Thyroid gland (tissue), 4 donors: ENCODE results near the gene SLC12A4.

Experiments
- POLR2A ChIP-seq, 2 donors: fragments of 450-650 bp; IDR thresholded peaks; one replicate each; pipeline ENCODE4 v1.6.1; 2017; ENCODE audit warnings: antibody characterized with exemption in 2 of 2, mild to moderate bottlenecking in 2 of 2, moderate library complexity in 1 of 2
- TF ChIP-seq, protein P1 (sequence below), 6 experiments: fragments of 200-600 bp in 3 of 6; fragments of 450-650 bp in 3 of 6; sonication (generic) in 3 of 6; IDR thresholded peaks; one replicate each; pipeline ENCODE4 v1.5.1; 2016 to 2019; ENCODE audit warnings: antibody characterized with exemption in 6 of 6, mild to moderate bottlenecking in 2 of 6, inconsistent platforms in 1 of 6, moderate library complexity in 1 of 6

DNA sequence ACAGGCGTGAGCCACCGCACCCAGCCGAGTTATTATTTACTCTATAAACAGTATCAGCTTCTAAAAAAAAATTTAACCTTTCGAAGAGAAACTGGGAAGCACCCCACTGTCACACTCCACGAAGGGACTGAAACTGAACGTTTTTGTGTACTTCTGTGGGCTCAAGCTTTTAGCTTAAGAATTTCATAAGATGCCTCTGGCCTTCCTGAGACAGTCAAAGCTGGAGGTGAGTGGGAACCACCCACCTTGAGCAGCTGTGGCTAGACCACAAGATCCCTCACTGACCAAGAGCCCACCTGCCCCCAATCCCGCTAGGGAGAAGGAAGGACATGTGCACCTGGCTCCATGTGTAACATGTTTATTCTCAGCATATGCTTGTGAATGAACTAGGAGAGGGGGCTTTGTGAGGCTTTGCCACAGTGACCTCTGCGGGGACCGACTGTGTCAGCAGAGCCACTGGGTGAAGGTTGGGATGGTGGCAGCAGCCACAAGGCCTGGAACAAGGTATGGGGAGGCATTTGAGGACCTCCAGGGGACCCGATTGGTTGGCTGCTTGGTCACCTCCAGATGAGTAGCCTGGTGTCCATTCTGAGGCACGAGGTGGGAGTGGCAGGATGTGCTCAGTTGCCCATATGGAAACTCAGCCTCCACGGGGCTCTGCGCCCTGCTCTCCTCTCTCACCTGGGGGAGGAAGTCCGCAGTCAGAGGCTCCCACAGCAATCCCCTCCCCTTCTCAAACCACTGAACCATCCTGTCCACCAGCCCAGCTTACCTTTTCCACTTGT lies 7.1 kb upstream of the SLC12A4 start:
- TF ChIP-seq, protein P1, sequence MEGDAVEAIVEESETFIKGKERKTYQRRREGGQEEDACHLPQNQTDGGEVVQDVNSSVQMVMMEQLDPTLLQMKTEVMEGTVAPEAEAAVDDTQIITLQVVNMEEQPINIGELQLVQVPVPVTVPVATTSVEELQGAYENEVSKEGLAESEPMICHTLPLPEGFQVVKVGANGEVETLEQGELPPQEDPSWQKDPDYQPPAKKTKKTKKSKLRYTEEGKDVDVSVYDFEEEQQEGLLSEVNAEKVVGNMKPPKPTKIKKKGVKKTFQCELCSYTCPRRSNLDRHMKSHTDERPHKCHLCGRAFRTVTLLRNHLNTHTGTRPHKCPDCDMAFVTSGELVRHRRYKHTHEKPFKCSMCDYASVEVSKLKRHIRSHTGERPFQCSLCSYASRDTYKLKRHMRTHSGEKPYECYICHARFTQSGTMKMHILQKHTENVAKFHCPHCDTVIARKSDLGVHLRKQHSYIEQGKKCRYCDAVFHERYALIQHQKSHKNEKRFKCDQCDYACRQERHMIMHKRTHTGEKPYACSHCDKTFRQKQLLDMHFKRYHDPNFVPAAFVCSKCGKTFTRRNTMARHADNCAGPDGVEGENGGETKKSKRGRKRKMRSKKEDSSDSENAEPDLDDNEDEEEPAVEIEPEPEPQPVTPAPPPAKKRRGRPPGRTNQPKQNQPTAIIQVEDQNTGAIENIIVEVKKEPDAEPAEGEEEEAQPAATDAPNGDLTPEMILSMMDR (IDR thresholded peaks at IDR 0.05): no peak
- TF ChIP-seq POLR2A (IDR thresholded peaks at IDR 0.05): no peak
